HG03378 (cell line): ENCODE data around the gene NELFE.
"Not testable (repeated sequence)": the region's sequence is repeated elsewhere in the genome, so short reads cannot be mapped to it uniquely, and the experiment has no call there.

Experiments
- ATAC-seq: cut with Tn5 transposase; IDR thresholded peaks from one replicate; pipeline ENCODE4 v1.9.1; 2021; ENCODE audit warnings: mild to moderate bottlenecking, moderate library complexity; ENCODE audit not compliant: unreplicated experiment

Gene NELFE

DNA sequence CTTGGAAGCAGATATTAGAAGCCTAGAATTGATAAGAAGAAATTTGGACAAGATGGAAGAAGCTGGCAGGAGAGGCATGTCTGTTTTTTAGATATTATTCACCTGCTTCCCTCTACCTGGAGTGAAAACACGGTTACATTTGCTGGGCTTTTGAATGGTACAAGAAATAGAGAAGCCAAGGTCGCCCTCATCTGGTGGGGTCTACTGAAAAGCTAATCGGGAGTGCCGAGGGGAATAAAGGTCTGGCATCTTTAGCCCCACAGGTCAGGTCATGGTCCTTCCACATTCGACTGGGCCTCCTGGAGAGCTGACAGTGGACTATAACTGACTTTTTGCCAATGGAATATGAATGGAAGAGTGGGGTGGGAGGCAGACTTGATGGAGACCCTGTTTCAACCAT lies 35.8 kb downstream of the NELFE start:
- no peak for ATAC-seq

GRCh38 chr6:31920811-31921210 lies 38.0 kb downstream of the NELFE start:
- no peak for ATAC-seq

DNA sequence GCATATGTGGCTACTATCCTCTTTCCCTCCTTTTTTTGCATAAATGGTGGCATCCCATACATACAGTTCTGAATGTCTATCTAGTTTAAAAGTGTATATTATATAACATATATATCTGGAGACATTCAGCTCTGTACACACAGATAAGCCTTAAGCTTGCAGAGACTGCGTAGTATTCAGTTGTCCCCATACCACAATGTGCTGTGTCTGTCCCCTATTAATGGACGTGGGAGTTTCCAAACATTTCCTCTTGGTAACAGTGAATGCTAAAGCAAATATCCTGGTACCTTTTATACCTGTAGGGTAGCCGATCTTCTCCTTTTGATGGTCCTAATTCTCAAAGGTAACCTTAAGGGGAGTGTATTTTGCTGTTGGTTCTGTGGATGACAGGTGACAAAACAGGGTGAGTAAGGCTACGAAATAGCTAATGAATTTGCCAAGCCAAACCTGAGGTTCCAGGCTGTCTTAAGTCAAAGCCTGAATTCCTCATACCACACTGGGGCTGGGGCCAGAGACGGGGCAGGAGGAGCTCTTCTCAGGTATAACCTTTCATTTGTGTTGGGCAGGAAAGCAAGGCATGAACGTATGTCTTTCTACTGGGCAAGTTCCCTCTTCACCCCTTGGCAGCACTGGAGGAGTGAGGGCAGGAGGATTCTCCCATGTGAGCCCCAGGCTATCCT lies 39.0 kb downstream of the NELFE start:
- ATAC-seq = no peak

GRCh38 chr6:31918069-31918720 lies 40.6 kb downstream of the NELFE start:
- ATAC-seq = no peak

DNA sequence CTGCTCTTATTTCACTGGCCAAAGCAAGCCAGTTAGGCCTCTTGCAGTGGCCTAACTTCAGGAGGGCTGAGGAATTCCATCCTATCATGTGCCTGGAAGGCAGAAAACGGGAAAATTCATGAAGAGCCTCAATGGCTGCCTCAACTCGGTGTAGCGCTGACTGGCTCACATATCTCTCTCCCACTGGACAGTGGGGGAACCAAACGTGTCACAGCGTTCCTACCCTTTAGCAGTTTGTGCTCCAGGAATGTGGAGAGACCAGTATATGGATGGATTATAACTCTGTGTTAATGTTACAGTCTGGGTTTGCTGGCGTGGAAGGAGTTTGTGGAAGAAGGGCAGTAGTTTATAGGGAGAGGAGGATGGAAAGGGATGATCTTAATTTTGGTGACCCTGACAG lies 43.0 kb downstream of the NELFE start:
- no peak for ATAC-seq

GRCh38 chr6:31915351-31915750 lies 43.4 kb downstream of the NELFE start:
- no peak for ATAC-seq

GRCh38 chr6:31911826-31912585 lies 46.8 kb downstream of the NELFE start:
- ATAC-seq = no peak

- ATAC-seq = not testable (repeated sequence)
Observed at GRCh38 chr6:31909298-31909697, 49.5 kb downstream of the NELFE start.

DNA sequence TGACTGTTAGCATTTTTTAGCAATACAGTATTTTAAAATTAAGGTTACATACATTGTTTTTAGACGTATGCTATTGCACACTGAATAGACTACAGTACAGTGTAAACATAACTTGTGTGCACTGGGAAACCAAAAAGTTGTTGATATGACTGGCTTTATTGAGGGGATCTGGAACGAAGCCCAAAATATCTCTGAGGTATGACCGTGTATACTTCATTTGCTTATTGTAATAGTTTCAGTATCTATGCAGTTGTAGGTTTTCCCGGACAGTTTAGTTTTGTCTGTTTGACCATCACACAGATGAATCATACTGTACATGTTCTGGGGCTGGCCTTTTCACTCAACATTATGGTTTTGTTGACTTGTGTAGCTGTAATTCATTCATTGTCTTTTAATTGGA lies 50.0 kb downstream of the NELFE start:
- ATAC-seq = peak; percentile 76

DNA sequence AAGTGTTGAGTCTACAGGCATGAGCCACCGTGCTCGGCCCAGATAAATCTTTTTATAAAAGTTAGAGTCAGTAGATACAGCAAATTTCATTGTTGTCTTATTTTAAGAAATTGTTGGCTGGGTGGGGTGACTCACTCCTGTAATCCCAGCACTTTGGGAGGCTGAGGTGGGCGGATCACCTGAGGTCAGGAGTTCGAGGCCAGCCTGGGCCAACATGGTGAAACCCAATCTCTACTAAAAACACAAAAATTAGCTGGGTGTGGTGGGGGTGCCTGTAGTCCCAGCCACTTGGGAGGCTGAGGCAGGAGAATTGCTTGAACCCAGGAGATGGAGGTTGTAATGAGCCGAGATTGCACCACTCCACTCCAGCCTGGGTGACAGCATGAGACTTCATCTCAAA lies 50.5 kb downstream of the NELFE start:
- ATAC-seq = not testable (repeated sequence)

GRCh38 chr6:31907158-31907813 lies 51.5 kb downstream of the NELFE start:
- no peak for ATAC-seq

DNA sequence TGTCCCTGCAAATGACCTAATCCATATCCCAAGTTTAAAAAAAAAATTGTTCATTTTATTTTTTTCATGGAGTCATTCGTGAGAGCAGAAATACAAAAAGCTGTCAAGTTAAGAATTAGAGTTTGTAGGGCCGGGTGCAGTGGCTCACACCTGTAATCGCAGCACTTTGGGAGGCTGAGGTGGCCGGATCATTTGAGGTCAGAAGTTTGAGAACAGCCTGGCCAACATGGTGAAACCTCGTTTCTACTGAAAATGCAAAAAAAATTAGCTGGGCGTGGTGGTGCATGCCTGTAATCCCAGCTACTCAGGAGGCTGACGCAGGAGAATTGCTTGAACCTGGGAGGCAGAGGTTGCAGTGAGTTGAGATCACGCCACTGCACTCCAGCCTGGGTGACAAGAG lies 52.0 kb downstream of the NELFE start:
- not testable (repeated sequence) for ATAC-seq

DNA sequence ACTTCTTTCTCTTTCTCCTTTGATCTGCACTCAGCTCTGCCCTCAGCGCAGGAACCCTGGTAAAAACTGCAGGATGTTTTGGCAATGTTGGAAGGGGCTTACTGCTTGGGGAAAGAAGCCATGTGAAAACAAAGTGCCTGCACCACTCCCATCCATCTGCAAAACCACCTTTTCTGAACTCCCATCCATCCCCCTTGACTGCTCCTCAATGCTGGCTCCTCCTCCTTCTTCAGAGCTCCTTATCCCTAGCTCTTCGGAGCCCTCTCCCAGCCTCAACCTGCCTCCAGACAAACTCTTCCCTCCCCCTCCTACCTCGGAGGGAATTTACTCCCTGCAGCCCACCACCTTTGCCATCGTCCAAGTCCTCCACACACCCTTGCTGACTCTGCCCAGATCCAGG lies 52.6 kb downstream of the NELFE start:
- ATAC-seq = no peak

- ATAC-seq = no peak
Observed at GRCh38 chr6:31905041-31905440, 53.7 kb downstream of the NELFE start.

DNA sequence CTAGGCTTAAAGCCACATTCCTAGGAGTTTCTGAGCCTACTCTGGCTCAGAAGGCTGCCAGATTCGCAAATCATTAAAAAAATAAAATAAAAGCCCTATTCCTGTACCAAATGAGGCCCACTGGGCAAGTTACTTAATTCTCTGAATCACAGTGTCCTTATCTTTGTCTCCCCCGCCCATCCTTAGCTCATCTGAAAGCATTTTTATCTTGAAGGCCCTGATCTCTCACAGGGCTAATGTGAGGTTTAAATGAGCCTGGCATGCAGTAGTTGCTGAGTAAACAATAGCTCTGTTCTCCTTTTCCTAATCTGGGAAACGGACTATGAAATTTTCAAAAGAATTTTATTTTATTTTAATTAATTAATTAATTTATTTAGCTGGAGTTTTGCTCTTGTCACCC lies 54.8 kb downstream of the NELFE start:
- ATAC-seq = no peak
